Trophoblast cell (in vitro differentiated cells and primary cell): ENCODE measurements around the gene CCIN.

Source experiments
- DNase-seq, 2 donors: peaks; one replicate each; pipeline ENCODE4 v3.0.0-alpha.2; 2016
- H2AFZ ChIP-seq: 2 replicates; pipeline ENCODE4 v1.6.1; 2013; ENCODE audit warnings: low read length, moderate library complexity, mild to moderate bottlenecking; ENCODE audit not compliant: insufficient read depth, poor library complexity
- H2AK5ac ChIP-seq: 2 replicates; pipeline ENCODE4 v1.6.1; 2013; ENCODE audit warnings: mild to moderate bottlenecking, low read length
- H2BK120ac ChIP-seq: 2 replicates; pipeline ENCODE4 v1.6.1; 2013; ENCODE audit warnings: low read length, mild to moderate bottlenecking, moderate library complexity; ENCODE audit not compliant: insufficient read depth, poor library complexity
- H2BK12ac ChIP-seq: 2 replicates; pipeline ENCODE4 v1.6.1; 2013; ENCODE audit warnings: mild to moderate bottlenecking, low read length, moderate library complexity
- H2BK5ac ChIP-seq: 2 replicates; pipeline ENCODE4 v1.6.1; 2013; ENCODE audit warnings: low read length, low read depth, moderate library complexity, mild to moderate bottlenecking; ENCODE audit not compliant: poor library complexity
- H3K14ac ChIP-seq: 2 replicates; pipeline ENCODE4 v1.6.1; 2013; ENCODE audit warnings: mild to moderate bottlenecking, low read length
- H3K18ac ChIP-seq: 2 replicates; pipeline ENCODE4 v1.6.1; 2013; ENCODE audit warnings: mild to moderate bottlenecking, low read length
- H3K23ac ChIP-seq: 2 replicates; pipeline ENCODE4 v1.6.1; 2013; ENCODE audit warnings: low read length
- H3K27ac ChIP-seq: 2 replicates; pipeline ENCODE4 v1.5.1; 2013; ENCODE audit warnings: low read depth, mild to moderate bottlenecking, inconsistent platforms, low read length, moderate library complexity
- H3K27me3 ChIP-seq: 2 replicates; pipeline ENCODE4 v1.6.1; 2013; ENCODE audit warnings: inconsistent platforms, mild to moderate bottlenecking, low read length, moderate library complexity; ENCODE audit not compliant: insufficient read depth
- H3K36me3 ChIP-seq, 2 experiments: 1 replicate in 1 of 2; 2 replicates in 1 of 2; pipeline ENCODE4 v1.6.1; 2013; ENCODE audit warnings: low read length in 2 of 2, mild to moderate bottlenecking in 2 of 2, moderate library complexity in 1 of 2; ENCODE audit not compliant: insufficient read depth in 2 of 2, control insufficient read depth in 1 of 2
- H3K4ac ChIP-seq: 2 replicates; pipeline ENCODE4 v1.6.1; 2013; ENCODE audit warnings: low read depth, mild to moderate bottlenecking, low read length, moderate library complexity
- H3K4me1 ChIP-seq, 2 experiments: 1 replicate in 1 of 2; 2 replicates in 1 of 2; pipeline ENCODE4 v1.6.1; 2013; ENCODE audit warnings: low read length in 2 of 2, mild to moderate bottlenecking in 2 of 2, moderate library complexity in 1 of 2; ENCODE audit not compliant: insufficient read depth in 2 of 2, control insufficient read depth in 1 of 2
- H3K4me2 ChIP-seq: 2 replicates; pipeline ENCODE4 v1.6.1; 2013; ENCODE audit warnings: inconsistent platforms, mild to moderate bottlenecking, low read length, moderate library complexity
- H3K4me3 ChIP-seq: 2 replicates; pipeline ENCODE4 v1.5.1; 2013; ENCODE audit warnings: mild to moderate bottlenecking, low read depth, low read length, inconsistent platforms
- H3K79me1 ChIP-seq: one replicate; pipeline ENCODE4 v1.6.1; 2013; ENCODE audit warnings: low read length
- H3K79me2 ChIP-seq: 2 replicates; pipeline ENCODE4 v1.6.1; 2013; ENCODE audit warnings: low read length, mild to moderate bottlenecking; ENCODE audit not compliant: control insufficient read depth, insufficient read depth, poor library complexity
- H3K9ac ChIP-seq: 2 replicates; pipeline ENCODE4 v1.6.1; 2013; ENCODE audit warnings: mild to moderate bottlenecking, low read length
- H3K9me3 ChIP-seq: 2 replicates; pipeline ENCODE4 v1.6.1; 2013; ENCODE audit warnings: low read depth, mild to moderate bottlenecking, control low read depth, inconsistent platforms, low read length; ENCODE audit not compliant: insufficient read depth
- H4K12ac ChIP-seq: 2 replicates; pipeline ENCODE4 v1.6.1; 2013; ENCODE audit warnings: low read depth, mild to moderate bottlenecking, low read length, moderate library complexity
- H4K8ac ChIP-seq: 2 replicates; pipeline ENCODE4 v1.6.1; 2013; ENCODE audit warnings: low read depth, mild to moderate bottlenecking, low read length, moderate library complexity
- H4K91ac ChIP-seq: one replicate; pipeline ENCODE4 v1.6.1; 2013; ENCODE audit warnings: low read depth, mild to moderate bottlenecking, low read length, moderate library complexity
- WGBS: extraction: QIAGEN DNeasy Blood & Tissue Kit; methylation state at CpG from one replicate; pipeline ENCODE4 v1.1.7; 2013; ENCODE audit warnings: missing lambda C conversion rate; ENCODE audit not compliant: insufficient read length, insufficient coverage; ENCODE audit errors: extremely low coverage; 5-methylcytosine and 5-hydroxymethylcytosine counted together

CCIN gene

GRCh38 chr9:36141288-36141687, 27.9 kb upstream of the CCIN start:
- no peak overlapping the region for H4K91ac ChIP-seq
- no CpG with 5 or more reads among the region's 4 CpGs for WGBS
- DNase-seq = peak in 1 of 2 donors; percentile 18
- no peak overlapping the region for H3K4ac ChIP-seq
- no peak overlapping the region for H3K27ac ChIP-seq
- H3K9ac ChIP-seq = no peak overlapping the region
- H3K36me3 ChIP-seq = peaks cover 0 to 22% of the 10 kb centered on the region in 2 experiments
- no peak overlapping the region for H2AK5ac ChIP-seq
- peaks cover 10% of the 10 kb centered on the region for H3K79me1 ChIP-seq
- peaks cover 7% of the 10 kb centered on the region for H3K9me3 ChIP-seq
- no peak overlapping the region for H2AFZ ChIP-seq
- H3K4me3 ChIP-seq = no peak overlapping the region
- H2BK120ac ChIP-seq = no peak overlapping the region
- H3K4me1 ChIP-seq = peaks cover 9 to 10% of the 10 kb centered on the region in 2 experiments
- no peak overlapping the region for H4K8ac ChIP-seq
- H4K12ac ChIP-seq = no peak overlapping the region
- H2BK5ac ChIP-seq = no peak overlapping the region
- peaks cover 8% of the 10 kb centered on the region for H3K79me2 ChIP-seq
- H2BK12ac ChIP-seq = no peak overlapping the region
- H3K4me2 ChIP-seq = no peak overlapping the region
- H3K23ac ChIP-seq = no peak overlapping the region
- peaks cover 4% of the 10 kb centered on the region for H3K27me3 ChIP-seq
- H3K14ac ChIP-seq = no peak overlapping the region
- no peak overlapping the region for H3K18ac ChIP-seq

GRCh38 chr9:36141761-36142160, 27.4 kb upstream of the CCIN start:
- no peak overlapping the region for H2BK120ac ChIP-seq
- no peak overlapping the region for H2AK5ac ChIP-seq
- H3K18ac ChIP-seq = no peak overlapping the region
- no peak overlapping the region for H4K8ac ChIP-seq
- peaks cover 7% of the 10 kb centered on the region for H3K9me3 ChIP-seq
- no CpG with 5 or more reads among the region's 7 CpGs for WGBS
- H4K12ac ChIP-seq = no peak overlapping the region
- H2AFZ ChIP-seq = no peak overlapping the region
- H4K91ac ChIP-seq = no peak overlapping the region
- no peak for DNase-seq
- H3K36me3 ChIP-seq = peaks cover 0 to 22% of the 10 kb centered on the region in 2 experiments
- H2BK12ac ChIP-seq = no peak overlapping the region
- H3K79me2 ChIP-seq = peaks cover 5% of the 10 kb centered on the region
- no peak overlapping the region for H3K4ac ChIP-seq
- no peak overlapping the region for H3K23ac ChIP-seq
- H3K14ac ChIP-seq = no peak overlapping the region
- H2BK5ac ChIP-seq = no peak overlapping the region
- H3K4me1 ChIP-seq = peaks cover 9% of the 10 kb centered on the region in 2 experiments
- H3K9ac ChIP-seq = no peak overlapping the region
- H3K4me2 ChIP-seq = no peak overlapping the region
- H3K4me3 ChIP-seq = no peak overlapping the region
- no peak overlapping the region for H3K27ac ChIP-seq
- peaks cover 7% of the 10 kb centered on the region for H3K79me1 ChIP-seq
- H3K27me3 ChIP-seq = peaks cover 4% of the 10 kb centered on the region

GRCh38 chr9:36142510-36143244, 26.5 kb upstream of the CCIN start:
- Histone ChIP-seq H3K9me3 (peaks cover 7% of the 10 kb centered on the region), H3K14ac (no peak overlapping the region), H4K91ac (no peak overlapping the region), H2BK120ac (no peak overlapping the region), H3K79me1 (no peaks in the 10 kb centered on the region), H4K8ac (no peak overlapping the region), H3K27ac (no peak overlapping the region), H3K23ac (no peak overlapping the region), H3K9ac (no peak overlapping the region), H3K27me3 (peaks cover 2% of the 10 kb centered on the region), H2AK5ac (no peak overlapping the region), H2AFZ (no peak overlapping the region), H3K18ac (no peak overlapping the region), H3K4me2 (no peak overlapping the region), H2BK5ac (no peak overlapping the region), H3K4me3 (no peak overlapping the region), H3K36me3 (peaks cover 3 to 23% of the 10 kb centered on the region in 2 experiments), H3K4me1 (peaks cover under 1% of the 10 kb centered on the region in 2 experiments), H2BK12ac (no peak overlapping the region), H3K4ac (no peak overlapping the region), H3K79me2 (no peaks in the 10 kb centered on the region), H4K12ac (no peak overlapping the region)
- no peak for DNase-seq
- no CpG with 5 or more reads among the region's 12 CpGs for WGBS

GRCh38 chr9:36143245-36143641, 25.9 kb upstream of the CCIN start:
- Histone ChIP-seq H3K4me3 (no peak overlapping the region), H4K12ac (no peak overlapping the region), H2AFZ (no peak overlapping the region), H3K79me1 (no peaks in the 10 kb centered on the region), H3K9me3 (peaks cover 8% of the 10 kb centered on the region), H3K4me2 (no peak overlapping the region), H3K4ac (no peak overlapping the region), H2BK5ac (no peak overlapping the region), H2AK5ac (no peak overlapping the region), H4K91ac (no peak overlapping the region), H3K36me3 (peaks cover 6 to 24% of the 10 kb centered on the region in 2 experiments), H3K27ac (no peak overlapping the region), H4K8ac (no peak overlapping the region), H2BK120ac (no peak overlapping the region), H2BK12ac (no peak overlapping the region), H3K23ac (no peak overlapping the region), H3K27me3 (peaks cover 2% of the 10 kb centered on the region), H3K4me1 (no peaks in the 10 kb centered on the region), H3K79me2 (no peaks in the 10 kb centered on the region), H3K14ac (no peak overlapping the region), H3K9ac (no peak overlapping the region), H3K18ac (no peak overlapping the region)
- WGBS = no CpG with 5 or more reads among the region's 13 CpGs
- DNase-seq = no peak
